Liver (tissue), 9 donors: Measurements from ENCODE around the gene TMEM214. TPM values are rescaled to one million over a fixed set of nuclear protein-coding genes. Genes with fewer than 3 reads are reported as not detected.
A peak's percentile ranks its signal among the peaks of the same experiment; 100 is the strongest.

ENCODE experiments used
- DNase-seq: peaks from one replicate; pipeline ENCODE4 v3.0.0-alpha.2; 2017; ENCODE audit warnings: low spot score
- H3K27ac ChIP-seq, 2 donors: one replicate each; pipeline ENCODE4 v1.7.0; 2013; ENCODE audit warnings: inconsistent platforms in 2 of 2, low read length in 2 of 2, control low read depth in 1 of 2, low read depth in 1 of 2, mild to moderate bottlenecking in 1 of 2
- H3K27me3 ChIP-seq, 4 donors: one replicate each; pipeline versions ENCODE4 v1.6.1 to v1.7.0; 2013; ENCODE audit warnings: low read length in 3 of 4, inconsistent platforms in 1 of 4, mild to moderate bottlenecking in 1 of 4, moderate library complexity in 1 of 4; ENCODE audit not compliant: control insufficient read depth in 4 of 4, insufficient read depth in 4 of 4
- H3K36me3 ChIP-seq, 4 donors: one replicate each; pipeline versions ENCODE4 v1.6.1 to v1.7.0; 2013; ENCODE audit warnings: low read length in 3 of 4, mild to moderate bottlenecking in 3 of 4, low read depth in 1 of 4, moderate library complexity in 1 of 4; ENCODE audit not compliant: control insufficient read depth in 4 of 4, insufficient read depth in 3 of 4
- H3K4me1 ChIP-seq, 4 donors: one replicate each; pipeline versions ENCODE4 v1.6.1 to v1.7.0; 2013; ENCODE audit warnings: low read length in 3 of 4, mild to moderate bottlenecking in 3 of 4, moderate library complexity in 1 of 4; ENCODE audit not compliant: control insufficient read depth in 4 of 4, insufficient read depth in 4 of 4
- H3K4me3 ChIP-seq, 3 donors: one replicate each; pipeline versions ENCODE4 v1.6.1 to v1.7.0; 2013; ENCODE audit warnings: low read length in 3 of 3, control low read depth in 1 of 3, low read depth in 1 of 3, mild to moderate bottlenecking in 1 of 3
- H3K9ac ChIP-seq, 2 donors: one replicate each; pipeline ENCODE4 v1.7.0; 2013; ENCODE audit warnings: low read length in 2 of 2, mild to moderate bottlenecking in 2 of 2, moderate library complexity in 2 of 2, control low read depth in 1 of 2, low read depth in 1 of 2
- H3K9me3 ChIP-seq, 4 donors: one replicate each; pipeline versions ENCODE4 v1.6.1 to v1.7.0; 2013; ENCODE audit warnings: low read length in 3 of 4; ENCODE audit not compliant: control insufficient read depth in 4 of 4
- CTCF ChIP-seq: fragments of 150-350 bp; IDR thresholded peaks from 2 replicates; pipeline ENCODE4 v1.5.1; 2017; ENCODE audit warnings: improper control_type of control experiment, low read depth, low read length; ENCODE audit not compliant: missing input control
- EGR1 ChIP-seq, 2 donors: IDR thresholded peaks; 2 replicates each; pipeline ENCODE4 v1.6.1; 2016 to 2018; ENCODE audit warnings: antibody characterized with exemption in 2 of 2, low read depth in 2 of 2
- FOXA2 ChIP-seq: IDR thresholded peaks from 2 replicates; pipeline ENCODE4 v1.6.1; 2016; ENCODE audit warnings: antibody characterized with exemption
- GABPA ChIP-seq, 2 donors: IDR thresholded peaks in 1 of 2; conservative IDR thresholded peaks in 1 of 2; 2 replicates each; pipeline ENCODE4 v1.6.1; 2016; ENCODE audit warnings: antibody characterized with exemption in 2 of 2, mild to moderate bottlenecking in 1 of 2, moderate library complexity in 1 of 2
- HNF4A ChIP-seq, 2 donors: conservative IDR thresholded peaks; 2 replicates each; pipeline ENCODE4 v1.6.1; 2016; ENCODE audit warnings: antibody characterized with exemption in 2 of 2, mild to moderate bottlenecking in 2 of 2
- HNF4G ChIP-seq: IDR thresholded peaks from 2 replicates; pipeline ENCODE4 v1.6.1; 2016; ENCODE audit warnings: antibody characterized with exemption
- RAD21 ChIP-seq, 2 donors: IDR thresholded peaks; 2 replicates each; pipeline ENCODE4 v1.6.1; 2016; ENCODE audit warnings: antibody characterized with exemption in 2 of 2, mild to moderate bottlenecking in 2 of 2
- RXRA ChIP-seq, 2 donors: IDR thresholded peaks; 2 replicates each; pipeline ENCODE4 v1.6.1; 2017 to 2018; ENCODE audit warnings: antibody characterized with exemption in 2 of 2, mild to moderate bottlenecking in 1 of 2
- YY1 ChIP-seq: IDR thresholded peaks from 2 replicates; pipeline ENCODE4 v1.6.1; 2016; ENCODE audit warnings: antibody characterized with exemption, mild to moderate bottlenecking
- WGBS: extraction: QIAGEN DNeasy Blood & Tissue Kit; methylation state at CpG from one replicate; pipeline ENCODE4 v1.1.7; 2013; 5-methylcytosine and 5-hydroxymethylcytosine counted together
- polyA plus RNA-seq, 2 donors: library from polyadenylated mRNA; stranded (reverse) in 1 of 2; unstranded in 1 of 2; fragments of 200-250 nt in 1 of 2; fragments of >200 nt in 1 of 2; fragmentation: Nextera tagmentation in 1 of 2; extraction: Ambion mirVana in 1 of 2; gene quantifications; one replicate each; pipeline versions ENCODE4 v1.2.1 to v1.2.3, GENCODE V29; 2013 to 2015
- total RNA-seq, 2 donors: library from RNA; depleted of rRNA; stranded (reverse); fragments of >200 nt; gene quantifications; one replicate each; pipeline ENCODE4 v1.2.3, GENCODE V29; 2014
- TF ChIP-seq, protein P1 (sequence below): IDR thresholded peaks from 2 replicates; pipeline ENCODE4 v1.6.1; 2016; ENCODE audit warnings: antibody characterized with exemption
- TF ChIP-seq, protein P2 (sequence below): IDR thresholded peaks from 2 replicates; pipeline ENCODE4 v1.6.1; 2016; ENCODE audit warnings: antibody characterized with exemption, mild to moderate bottlenecking
- TF ChIP-seq, protein P3 (sequence below): IDR thresholded peaks from 2 replicates; pipeline ENCODE4 v1.6.1; 2016; ENCODE audit warnings: antibody characterized with exemption
- donor health status: healthy.
- donor health status: healthy.
- donor health status: healthy.
- donor health status: healthy.
- donor health status: healthy.

Gene TMEM214
- total and polyA plus RNA-seq, 4 donors: 17.1 to 53.4 (median 38.4) TPM

DNA sequence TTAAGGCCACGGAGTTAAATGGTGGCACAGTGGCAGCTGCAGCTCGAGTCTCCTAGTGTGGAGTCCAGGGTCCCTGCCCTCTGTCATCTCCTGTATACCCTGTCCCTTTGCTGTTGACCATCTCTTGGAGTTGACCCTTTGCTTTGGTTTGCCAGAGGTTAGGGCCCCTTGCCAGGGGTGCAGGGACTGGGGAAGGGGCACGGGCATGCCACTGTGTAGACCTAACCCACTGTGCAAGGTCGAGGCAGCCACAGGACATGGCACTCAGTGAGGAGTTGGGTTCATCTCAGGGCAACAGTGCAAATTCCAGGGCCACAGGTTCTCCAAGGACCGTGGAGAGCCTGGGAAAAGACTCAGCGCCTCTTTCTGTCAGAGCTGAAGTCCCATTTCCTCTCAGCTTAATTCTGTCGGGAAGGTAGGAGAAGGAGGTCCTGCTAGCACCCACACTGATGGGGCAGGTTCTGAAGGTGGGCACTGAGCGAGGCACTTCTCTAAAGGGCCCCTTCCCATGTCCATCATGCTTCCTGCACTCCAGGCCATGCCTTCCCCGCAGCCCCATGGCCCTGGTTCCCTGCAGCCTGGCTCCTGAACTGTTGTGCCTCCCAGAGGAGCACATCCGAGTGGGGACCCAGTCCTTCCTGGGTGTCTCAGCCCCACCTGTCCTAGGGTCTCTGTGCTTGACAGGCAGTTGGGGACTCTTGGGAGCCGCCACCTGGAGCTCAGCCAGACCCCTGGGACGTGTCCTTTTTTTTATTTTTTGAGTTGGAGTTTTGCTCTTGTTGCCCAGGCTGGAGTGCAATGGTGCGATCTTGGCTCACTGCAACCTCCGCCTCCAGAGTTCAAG is 56.6 kb downstream of the TMEM214 start:
- 40% methylated on average over 14 of the region's 14 CpGs for WGBS
- Histone ChIP-seq H3K9ac (peak overlapping the region; percentile 22 to 52), H3K4me3 (peak overlapping the region; percentile 63 to 70 (median 63)), H3K9me3 (no peaks in the 10 kb centered on the region), H3K27ac (peak overlapping the region; percentile 56 to 60), H3K4me1 (peaks cover 11 to 71% (median 53%) of the 10 kb centered on the region in 4 donors), H3K27me3 (no peaks in the 10 kb centered on the region), H3K36me3 (peaks cover 0 to 1% (median 0%) of the 10 kb centered on the region in 4 donors)
- TF ChIP-seq, protein P1, sequence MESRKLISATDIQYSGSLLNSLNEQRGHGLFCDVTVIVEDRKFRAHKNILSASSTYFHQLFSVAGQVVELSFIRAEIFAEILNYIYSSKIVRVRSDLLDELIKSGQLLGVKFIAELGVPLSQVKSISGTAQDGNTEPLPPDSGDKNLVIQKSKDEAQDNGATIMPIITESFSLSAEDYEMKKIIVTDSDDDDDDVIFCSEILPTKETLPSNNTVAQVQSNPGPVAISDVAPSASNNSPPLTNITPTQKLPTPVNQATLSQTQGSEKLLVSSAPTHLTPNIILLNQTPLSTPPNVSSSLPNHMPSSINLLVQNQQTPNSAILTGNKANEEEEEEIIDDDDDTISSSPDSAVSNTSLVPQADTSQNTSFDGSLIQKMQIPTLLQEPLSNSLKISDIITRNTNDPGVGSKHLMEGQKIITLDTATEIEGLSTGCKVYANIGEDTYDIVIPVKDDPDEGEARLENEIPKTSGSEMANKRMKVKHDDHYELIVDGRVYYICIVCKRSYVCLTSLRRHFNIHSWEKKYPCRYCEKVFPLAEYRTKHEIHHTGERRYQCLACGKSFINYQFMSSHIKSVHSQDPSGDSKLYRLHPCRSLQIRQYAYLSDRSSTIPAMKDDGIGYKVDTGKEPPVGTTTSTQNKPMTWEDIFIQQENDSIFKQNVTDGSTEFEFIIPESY: no peak
- no peak for TF ChIP-seq YY1
- TF ChIP-seq, protein P2, sequence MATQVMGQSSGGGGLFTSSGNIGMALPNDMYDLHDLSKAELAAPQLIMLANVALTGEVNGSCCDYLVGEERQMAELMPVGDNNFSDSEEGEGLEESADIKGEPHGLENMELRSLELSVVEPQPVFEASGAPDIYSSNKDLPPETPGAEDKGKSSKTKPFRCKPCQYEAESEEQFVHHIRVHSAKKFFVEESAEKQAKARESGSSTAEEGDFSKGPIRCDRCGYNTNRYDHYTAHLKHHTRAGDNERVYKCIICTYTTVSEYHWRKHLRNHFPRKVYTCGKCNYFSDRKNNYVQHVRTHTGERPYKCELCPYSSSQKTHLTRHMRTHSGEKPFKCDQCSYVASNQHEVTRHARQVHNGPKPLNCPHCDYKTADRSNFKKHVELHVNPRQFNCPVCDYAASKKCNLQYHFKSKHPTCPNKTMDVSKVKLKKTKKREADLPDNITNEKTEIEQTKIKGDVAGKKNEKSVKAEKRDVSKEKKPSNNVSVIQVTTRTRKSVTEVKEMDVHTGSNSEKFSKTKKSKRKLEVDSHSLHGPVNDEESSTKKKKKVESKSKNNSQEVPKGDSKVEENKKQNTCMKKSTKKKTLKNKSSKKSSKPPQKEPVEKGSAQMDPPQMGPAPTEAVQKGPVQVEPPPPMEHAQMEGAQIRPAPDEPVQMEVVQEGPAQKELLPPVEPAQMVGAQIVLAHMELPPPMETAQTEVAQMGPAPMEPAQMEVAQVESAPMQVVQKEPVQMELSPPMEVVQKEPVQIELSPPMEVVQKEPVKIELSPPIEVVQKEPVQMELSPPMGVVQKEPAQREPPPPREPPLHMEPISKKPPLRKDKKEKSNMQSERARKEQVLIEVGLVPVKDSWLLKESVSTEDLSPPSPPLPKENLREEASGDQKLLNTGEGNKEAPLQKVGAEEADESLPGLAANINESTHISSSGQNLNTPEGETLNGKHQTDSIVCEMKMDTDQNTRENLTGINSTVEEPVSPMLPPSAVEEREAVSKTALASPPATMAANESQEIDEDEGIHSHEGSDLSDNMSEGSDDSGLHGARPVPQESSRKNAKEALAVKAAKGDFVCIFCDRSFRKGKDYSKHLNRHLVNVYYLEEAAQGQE: peak; percentile 13
- TF ChIP-seq HNF4A (conservative IDR thresholded peaks at IDR 0.05): peak; percentile 55 to 57
- TF ChIP-seq RXRA (IDR thresholded peaks at IDR 0.05): peak; percentile 53 to 60
- TF ChIP-seq HNF4G: no peak
- no peak for TF ChIP-seq FOXA2
- no peak for TF ChIP-seq CTCF
- TF ChIP-seq GABPA (IDR thresholded peaks at IDR 0.05 in 1 of 2, conservative IDR thresholded peaks at IDR 0.05 in 1 of 2): no peak
- no peak for TF ChIP-seq RAD21 (IDR thresholded peaks at IDR 0.05)
- TF ChIP-seq, protein P3, sequence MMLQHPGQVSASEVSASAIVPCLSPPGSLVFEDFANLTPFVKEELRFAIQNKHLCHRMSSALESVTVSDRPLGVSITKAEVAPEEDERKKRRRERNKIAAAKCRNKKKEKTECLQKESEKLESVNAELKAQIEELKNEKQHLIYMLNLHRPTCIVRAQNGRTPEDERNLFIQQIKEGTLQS: no peak
- TF ChIP-seq EGR1 (IDR thresholded peaks at IDR 0.05; ENCODE audit: low read depth in 2 of 2): no peak
- no peak for DNase-seq

Other genes starting within 250 kb of the TMEM214 start
- gene CENPA, start 246.9 kb upstream of the TMEM214 start, total RNA-seq: 10 to 100 TPM in 1 of 2 donors, not detected in 1; 14.4 TPM
- 1 to 10 TPM in 1 of 2 donors, under 1 TPM in 1; 0.17 to 1.2 TPM for gene CENPA, start 246.9 kb upstream of the TMEM214 start, polyA plus RNA-seq
- gene DPYSL5, start 184.8 kb upstream of the TMEM214 start, total RNA-seq: not detected
- gene DPYSL5, start 184.8 kb upstream of the TMEM214 start, polyA plus RNA-seq: not detected
- 1 to 10 TPM; 1.0 to 8.1 TPM for gene MAPRE3, start 62.3 kb upstream of the TMEM214 start, total RNA-seq
- 10 to 100 TPM; 11.5 to 15.8 TPM for gene MAPRE3, start 62.3 kb upstream of the TMEM214 start, polyA plus RNA-seq
- 1 to 10 TPM; 4.7 to 9.0 TPM for gene AGBL5, start 18.7 kb downstream of the TMEM214 start, total RNA-seq
- 1 to 10 TPM; 3.2 to 5.0 TPM for gene AGBL5, start 18.7 kb downstream of the TMEM214 start, polyA plus RNA-seq
- gene OST4, start 38.7 kb downstream of the TMEM214 start, total RNA-seq: 100 to 1,000 TPM in 1 of 2 donors, 10 to 100 TPM in 1; 94.8 to 186 TPM
- gene OST4, start 38.7 kb downstream of the TMEM214 start, polyA plus RNA-seq: 100 to 1,000 TPM; 227 to 377 TPM
- 10 to 100 TPM; 24.8 to 26.1 TPM for gene EMILIN1, start 45.6 kb downstream of the TMEM214 start, total RNA-seq
- 10 to 100 TPM in 1 of 2 donors, 1 to 10 TPM in 1; 3.4 to 23.1 TPM for gene EMILIN1, start 45.6 kb downstream of the TMEM214 start, polyA plus RNA-seq
- gene KHK, start 53.8 kb downstream of the TMEM214 start, total RNA-seq: 100 to 1,000 TPM in 1 of 2 donors, 10 to 100 TPM in 1; 26.1 to 152 TPM
- gene KHK, start 53.8 kb downstream of the TMEM214 start, polyA plus RNA-seq: 100 to 1,000 TPM; 223 to 462 TPM
- 10 to 100 TPM in 1 of 2 donors, under 1 TPM in 1; 0.98 to 10.3 TPM for gene CGREF1, start 86.2 kb downstream of the TMEM214 start, total RNA-seq
- gene CGREF1, start 86.2 kb downstream of the TMEM214 start, polyA plus RNA-seq: 10 to 100 TPM; 13.0 to 16.1 TPM
- under 1 TPM; 0.09 to 0.67 TPM for gene ABHD1, start 90.8 kb downstream of the TMEM214 start, total RNA-seq
- gene ABHD1, start 90.8 kb downstream of the TMEM214 start, polyA plus RNA-seq: 1 to 10 TPM in 1 of 2 donors, under 1 TPM in 1; 0.54 to 2.0 TPM
- 10 to 100 TPM; 21.5 to 81.4 TPM for gene PREB, start 101.7 kb downstream of the TMEM214 start, total RNA-seq
- 10 to 100 TPM; 40.3 to 98.4 TPM for gene PREB, start 101.7 kb downstream of the TMEM214 start, polyA plus RNA-seq
- gene PRR30, start 106.4 kb downstream of the TMEM214 start, total RNA-seq: not detected
- not detected for gene PRR30, start 106.4 kb downstream of the TMEM214 start, polyA plus RNA-seq
- under 1 TPM; under 0.01 to 0.05 TPM for gene TCF23, start 116.0 kb downstream of the TMEM214 start, total RNA-seq
- gene TCF23, start 116.0 kb downstream of the TMEM214 start, polyA plus RNA-seq: under 1 TPM in 1 of 2 donors, not detected in 1; 0.02 TPM
- gene ATRAID, start 179.1 kb downstream of the TMEM214 start, total RNA-seq: 10 to 100 TPM; 44.9 to 48.6 TPM
- 10 to 100 TPM; 49.3 to 77.5 TPM for gene ATRAID, start 179.1 kb downstream of the TMEM214 start, polyA plus RNA-seq
- gene SLC5A6, start 179.3 kb downstream of the TMEM214 start, total RNA-seq: 100 to 1,000 TPM in 1 of 2 donors, 10 to 100 TPM in 1; 12.5 to 100 TPM
- gene SLC5A6, start 179.3 kb downstream of the TMEM214 start, polyA plus RNA-seq: 100 to 1,000 TPM in 1 of 2 donors, 10 to 100 TPM in 1; 46.0 to 217 TPM
- gene CAD, start 184.4 kb downstream of the TMEM214 start, total RNA-seq: 10 to 100 TPM; 18.7 to 23.2 TPM
- gene CAD, start 184.4 kb downstream of the TMEM214 start, polyA plus RNA-seq: 1 to 10 TPM; 6.3 to 8.4 TPM
- not detected for gene SLC30A3, start 230.1 kb downstream of the TMEM214 start, total RNA-seq
- under 1 TPM in 1 of 2 donors, not detected in 1; 0.20 TPM for gene SLC30A3, start 230.1 kb downstream of the TMEM214 start, polyA plus RNA-seq
- gene DNAJC5G, start 242.5 kb downstream of the TMEM214 start, total RNA-seq: not detected
- gene DNAJC5G, start 242.5 kb downstream of the TMEM214 start, polyA plus RNA-seq: not detected
- gene TRIM54, start 249.5 kb downstream of the TMEM214 start, total RNA-seq: not detected
- gene TRIM54, start 249.5 kb downstream of the TMEM214 start, polyA plus RNA-seq: under 1 TPM in 1 of 2 donors, not detected in 1; 0.03 TPM